Measurements from ENCODE around the gene LMCD1.

DNA sequence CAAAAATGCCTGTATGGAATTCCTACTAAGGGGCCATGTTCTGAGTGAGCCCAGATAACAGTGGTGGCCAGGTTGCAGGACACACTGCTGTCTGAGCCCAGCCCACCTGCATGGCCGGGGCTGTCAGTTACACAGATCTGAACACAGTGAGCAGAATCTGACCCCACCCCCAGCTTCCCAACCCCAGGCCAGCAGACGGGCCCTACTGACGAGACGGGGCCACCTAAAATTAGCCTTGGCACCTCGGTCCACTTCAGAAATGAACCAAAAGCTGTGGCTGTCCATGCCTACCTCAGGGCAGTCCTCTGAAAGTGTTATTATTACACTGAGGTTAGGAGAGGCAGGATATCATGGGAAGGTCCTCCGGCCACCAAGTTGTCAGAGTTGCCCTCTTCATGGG is 51.8 kb downstream of the LMCD1 start:
- TF ChIP-seq EZH2phosphoT487 (conservative IDR thresholded peaks at IDR 0.05; ENCODE audit: low read length) = no peak
- TF ChIP-seq, protein P1, sequence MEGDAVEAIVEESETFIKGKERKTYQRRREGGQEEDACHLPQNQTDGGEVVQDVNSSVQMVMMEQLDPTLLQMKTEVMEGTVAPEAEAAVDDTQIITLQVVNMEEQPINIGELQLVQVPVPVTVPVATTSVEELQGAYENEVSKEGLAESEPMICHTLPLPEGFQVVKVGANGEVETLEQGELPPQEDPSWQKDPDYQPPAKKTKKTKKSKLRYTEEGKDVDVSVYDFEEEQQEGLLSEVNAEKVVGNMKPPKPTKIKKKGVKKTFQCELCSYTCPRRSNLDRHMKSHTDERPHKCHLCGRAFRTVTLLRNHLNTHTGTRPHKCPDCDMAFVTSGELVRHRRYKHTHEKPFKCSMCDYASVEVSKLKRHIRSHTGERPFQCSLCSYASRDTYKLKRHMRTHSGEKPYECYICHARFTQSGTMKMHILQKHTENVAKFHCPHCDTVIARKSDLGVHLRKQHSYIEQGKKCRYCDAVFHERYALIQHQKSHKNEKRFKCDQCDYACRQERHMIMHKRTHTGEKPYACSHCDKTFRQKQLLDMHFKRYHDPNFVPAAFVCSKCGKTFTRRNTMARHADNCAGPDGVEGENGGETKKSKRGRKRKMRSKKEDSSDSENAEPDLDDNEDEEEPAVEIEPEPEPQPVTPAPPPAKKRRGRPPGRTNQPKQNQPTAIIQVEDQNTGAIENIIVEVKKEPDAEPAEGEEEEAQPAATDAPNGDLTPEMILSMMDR (IDR thresholded peaks at IDR 0.05; ENCODE audit: insufficient read depth, low read length, poor library complexity, severe bottlenecking) = no peak
